HepG2 (cell line): ENCODE results near the gene NOTUM. TPM values are rescaled to one million over a fixed set of nuclear protein-coding genes. Genes with fewer than 3 reads are reported as not detected.

Experiments
- AGO2 ChIP-seq: fragments of 200-400 bp; formaldehyde crosslinking; optimal IDR thresholded peaks from 2 replicates; pipeline ENCODE3; 2017; ENCODE audit warnings: mild to moderate bottlenecking, low read depth, low read length, moderate library complexity
- FOXJ3 ChIP-seq: sonication (generic); formaldehyde crosslinking; IDR thresholded peaks from 2 replicates; pipeline ENCODE4 v1.4.0; 2020; ENCODE audit warnings: missing genetic modification reagents, mild to moderate bottlenecking, borderline replicate concordance
- NFE2L1 ChIP-seq: sonication (generic); formaldehyde crosslinking; IDR thresholded peaks from 2 replicates; pipeline ENCODE4 v1.4.0; 2020; ENCODE audit warnings: missing genetic modification reagents, mild to moderate bottlenecking, borderline replicate concordance
- ZNF333 ChIP-seq: sonication (generic); formaldehyde crosslinking; IDR thresholded peaks from 2 replicates; pipeline ENCODE4 v1.4.0; 2020; ENCODE audit warnings: mild to moderate bottlenecking, missing genetic modification reagents, borderline replicate concordance
- ZNF547 ChIP-seq: sonication (generic); formaldehyde crosslinking; IDR thresholded peaks from 2 replicates; pipeline ENCODE4 v1.5.1; 2020; ENCODE audit warnings: mild to moderate bottlenecking, missing genetic modification reagents
- ZNF549 ChIP-seq: sonication (generic); formaldehyde crosslinking; IDR thresholded peaks from 2 replicates; pipeline ENCODE4 v1.5.0; 2020; ENCODE audit warnings: missing genetic modification reagents
- ZNF615 ChIP-seq: sonication (generic); formaldehyde crosslinking; IDR thresholded peaks from 2 replicates; pipeline ENCODE4 v1.5.0; 2020; ENCODE audit warnings: mild to moderate bottlenecking, missing genetic modification reagents, borderline replicate concordance
- polyA plus RNA-seq, 8 experiments: library from polyadenylated mRNA; depleted of rRNA in 3 of 8; stranded (reverse) in 7 of 8; unstranded in 1 of 8; fragments of >200 nt; fragmentation: Illumina TruSeq in 4 of 8; extraction: Trizol in 4 of 8; gene quantifications; 2 replicates each; pipeline versions ENCODE4 v1.2.1 to v1.2.3, GENCODE V29; 2011 to 2016; ENCODE audit warnings: low read depth in 4 of 8, missing spikeins in 1 of 8, mixed read lengths in 1 of 8; ENCODE audit not compliant: insufficient read depth in 1 of 8
- total RNA-seq, 5 experiments: library from RNA; depleted of rRNA; stranded (reverse); fragments of >200 nt; fragmentation: Illumina TruSeq; extraction: Trizol; gene quantifications; 2 replicates each; pipeline ENCODE4 v1.2.3, GENCODE V29; 2016; ENCODE audit warnings: low read depth in 1 of 5
- TF ChIP-seq, protein P1 (sequence below): sonication (generic); formaldehyde crosslinking; IDR thresholded peaks from 2 replicates; pipeline ENCODE4 v1.5.0; 2020; ENCODE audit warnings: missing genetic modification reagents
- TF ChIP-seq, protein P2 (sequence below): sonication (generic); formaldehyde crosslinking; IDR thresholded peaks from 2 replicates; pipeline ENCODE4 v1.4.0; 2020; ENCODE audit warnings: missing genetic modification reagents, borderline replicate concordance

Gene NOTUM
- total and polyA plus RNA-seq, 2 of the 13 experiments (the other 11 are each of a cell fraction or from before 2014, with no cell fraction given): 150 to 160 TPM

DNA sequence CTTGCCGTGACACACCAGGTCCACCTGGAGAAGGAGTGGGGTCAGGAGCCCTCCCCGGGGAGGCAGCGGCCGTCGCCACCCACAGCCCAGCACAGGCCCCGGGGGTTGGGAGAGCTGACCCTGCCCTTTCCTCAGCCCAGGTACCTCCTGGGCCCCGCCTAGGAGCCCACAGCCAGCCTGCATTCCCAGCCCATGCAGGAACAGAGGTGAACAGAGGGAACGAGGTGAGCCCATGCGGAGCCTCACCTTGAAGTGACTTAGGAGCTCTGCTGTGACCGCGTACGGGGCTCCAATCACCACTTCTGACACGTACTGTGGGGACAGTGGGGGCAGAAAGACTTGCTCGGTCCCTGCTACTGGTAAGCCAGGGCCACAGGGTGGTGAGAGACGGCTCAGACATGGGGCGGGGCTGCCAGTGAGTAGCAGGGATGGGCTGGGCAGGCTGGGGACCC lies 55.5 kb downstream of the NOTUM start (continued):
- TF ChIP-seq, protein P1, sequence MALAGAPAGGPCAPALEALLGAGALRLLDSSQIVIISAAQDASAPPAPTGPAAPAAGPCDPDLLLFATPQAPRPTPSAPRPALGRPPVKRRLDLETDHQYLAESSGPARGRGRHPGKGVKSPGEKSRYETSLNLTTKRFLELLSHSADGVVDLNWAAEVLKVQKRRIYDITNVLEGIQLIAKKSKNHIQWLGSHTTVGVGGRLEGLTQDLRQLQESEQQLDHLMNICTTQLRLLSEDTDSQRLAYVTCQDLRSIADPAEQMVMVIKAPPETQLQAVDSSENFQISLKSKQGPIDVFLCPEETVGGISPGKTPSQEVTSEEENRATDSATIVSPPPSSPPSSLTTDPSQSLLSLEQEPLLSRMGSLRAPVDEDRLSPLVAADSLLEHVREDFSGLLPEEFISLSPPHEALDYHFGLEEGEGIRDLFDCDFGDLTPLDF (CRISPR knock-in tag): no peak
- no peak for TF ChIP-seq FOXJ3 (CRISPR knock-in tag)
- no peak for TF ChIP-seq NFE2L1
- no peak for TF ChIP-seq ZNF615 (CRISPR knock-in tag)
- no peak for TF ChIP-seq ZNF549 (CRISPR knock-in tag)
- TF ChIP-seq, protein P2, sequence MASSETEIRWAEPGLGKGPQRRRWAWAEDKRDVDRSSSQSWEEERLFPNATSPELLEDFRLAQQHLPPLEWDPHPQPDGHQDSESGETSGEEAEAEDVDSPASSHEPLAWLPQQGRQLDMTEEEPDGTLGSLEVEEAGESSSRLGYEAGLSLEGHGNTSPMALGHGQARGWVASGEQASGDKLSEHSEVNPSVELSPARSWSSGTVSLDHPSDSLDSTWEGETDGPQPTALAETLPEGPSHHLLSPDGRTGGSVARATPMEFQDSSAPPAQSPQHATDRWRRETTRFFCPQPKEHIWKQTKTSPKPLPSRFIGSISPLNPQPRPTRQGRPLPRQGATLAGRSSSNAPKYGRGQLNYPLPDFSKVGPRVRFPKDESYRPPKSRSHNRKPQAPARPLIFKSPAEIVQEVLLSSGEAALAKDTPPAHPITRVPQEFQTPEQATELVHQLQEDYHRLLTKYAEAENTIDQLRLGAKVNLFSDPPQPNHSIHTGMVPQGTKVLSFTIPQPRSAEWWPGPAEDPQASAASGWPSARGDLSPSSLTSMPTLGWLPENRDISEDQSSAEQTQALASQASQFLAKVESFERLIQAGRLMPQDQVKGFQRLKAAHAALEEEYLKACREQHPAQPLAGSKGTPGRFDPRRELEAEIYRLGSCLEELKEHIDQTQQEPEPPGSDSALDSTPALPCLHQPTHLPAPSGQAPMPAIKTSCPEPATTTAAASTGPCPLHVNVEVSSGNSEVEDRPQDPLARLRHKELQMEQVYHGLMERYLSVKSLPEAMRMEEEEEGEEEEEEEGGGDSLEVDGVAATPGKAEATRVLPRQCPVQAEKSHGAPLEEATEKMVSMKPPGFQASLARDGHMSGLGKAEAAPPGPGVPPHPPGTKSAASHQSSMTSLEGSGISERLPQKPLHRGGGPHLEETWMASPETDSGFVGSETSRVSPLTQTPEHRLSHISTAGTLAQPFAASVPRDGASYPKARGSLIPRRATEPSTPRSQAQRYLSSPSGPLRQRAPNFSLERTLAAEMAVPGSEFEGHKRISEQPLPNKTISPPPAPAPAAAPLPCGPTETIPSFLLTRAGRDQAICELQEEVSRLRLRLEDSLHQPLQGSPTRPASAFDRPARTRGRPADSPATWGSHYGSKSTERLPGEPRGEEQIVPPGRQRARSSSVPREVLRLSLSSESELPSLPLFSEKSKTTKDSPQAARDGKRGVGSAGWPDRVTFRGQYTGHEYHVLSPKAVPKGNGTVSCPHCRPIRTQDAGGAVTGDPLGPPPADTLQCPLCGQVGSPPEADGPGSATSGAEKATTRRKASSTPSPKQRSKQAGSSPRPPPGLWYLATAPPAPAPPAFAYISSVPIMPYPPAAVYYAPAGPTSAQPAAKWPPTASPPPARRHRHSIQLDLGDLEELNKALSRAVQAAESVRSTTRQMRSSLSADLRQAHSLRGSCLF (CRISPR knock-in tag): no peak
- TF ChIP-seq ZNF547 (CRISPR knock-in tag): no peak
- TF ChIP-seq AGO2: peak; percentile 7
- TF ChIP-seq ZNF333 (CRISPR knock-in tag): no peak
